MCF 10A (cell line): Measurements from ENCODE around the gene AGAP1. TPM values are rescaled to one million over a fixed set of nuclear protein-coding genes. Genes with fewer than 3 reads are reported as not detected.

ENCODE experiments used
- BruUV-seq: library from RNA; stranded (reverse); fragments of 400-500 nt; replicated peaks from 2 replicates; lab custom pipeline; 2021; lab: Mats Ljungman, UMichigan
- CTCF ChIA-PET: fragments of 300-600 bp; sonication (Branson Sonifier 250); formaldehyde crosslinking; extraction: SDS; loops from one replicate; lab custom pipeline; 2021; ENCODE audit warnings: antibody characterized with exemption, inconsistent platforms; lab: Yijun Ruan, JAX
- POLR2A ChIA-PET: fragments of 300-600, 350-650 bp; sonication (Branson Sonifier 250); formaldehyde crosslinking; extraction: SDS; loops from one replicate; lab custom pipeline; 2020; ENCODE audit warnings: antibody characterized with exemption, inconsistent platforms; lab: Yijun Ruan, JAX
- DNase-seq: peaks from one replicate; pipeline ENCODE4 v3.0.0-alpha.2; 2018; ENCODE audit not compliant: unreplicated experiment
- H3K27ac Mint-ChIP-seq: one replicate; pipeline ENCODE4 v1.8.0; 2022; ENCODE audit warnings: mild to moderate bottlenecking, low read depth, mixed read lengths; ENCODE audit not compliant: unreplicated experiment
- H3K27me3 Mint-ChIP-seq: one replicate; pipeline ENCODE4 v1.8.0; 2022; ENCODE audit warnings: mixed read lengths; ENCODE audit not compliant: insufficient read depth, unreplicated experiment
- H3K36me3 Mint-ChIP-seq: one replicate; pipeline ENCODE4 v1.8.0; 2022; ENCODE audit warnings: mild to moderate bottlenecking, moderate library complexity, mixed read lengths; ENCODE audit not compliant: insufficient read depth, unreplicated experiment
- H3K4me1 Mint-ChIP-seq: one replicate; pipeline ENCODE4 v1.8.0; 2022; ENCODE audit warnings: mixed read lengths; ENCODE audit not compliant: insufficient read depth, unreplicated experiment
- H3K4me3 Mint-ChIP-seq: one replicate; pipeline ENCODE4 v1.8.0; 2022; ENCODE audit warnings: mild to moderate bottlenecking, moderate library complexity, mixed read lengths; ENCODE audit not compliant: unreplicated experiment
- H3K9me3 Mint-ChIP-seq: one replicate; pipeline ENCODE4 v1.8.0; 2022; ENCODE audit warnings: mixed read lengths; ENCODE audit not compliant: unreplicated experiment
- CTCF ChIP-seq: fragments of 200-600 bp; IDR thresholded peaks from one replicate; pipeline ENCODE4 v1.8.0; 2022; ENCODE audit warnings: antibody characterized with exemption, mild to moderate bottlenecking; ENCODE audit not compliant: unreplicated experiment
- intact Hi-C: fragments of 100-400 bp; cut with micrococcal nuclease; formaldehyde crosslinking; loops from 2 replicates; pipeline ENCODE4 v1.14.1; 2022
- total RNA-seq: library from RNA; stranded (reverse); gene quantifications from 2 replicates; pipeline ENCODE4 v1.2.3, GENCODE V29; 2022

The AGAP1 gene
- total RNA-seq, 1 experiment from 2014 or later = 41.3 TPM

- Mint-ChIP-seq H3K36me3 (peaks cover 41% of the 10 kb centered on the region), H3K4me1 (no peaks in the 10 kb centered on the region), H3K9me3 (no peaks in the 10 kb centered on the region), H3K4me3 (no peak overlapping the region), H3K27ac (no peak overlapping the region), H3K27me3 (no peaks in the 10 kb centered on the region)
- BruUV-seq = no TSS peak
- no peak for DNase-seq
- no peak for TF ChIP-seq CTCF
- ChIA-PET CTCF (interaction anchor here (1.0 to 2.3 kb wide), 2 partner anchors 25 kb away, joined by 3 to 7 read pairs; no protein-coding TSS in a partner anchor), POLR2A (no interaction called here)
- intact Hi-C loops = no loop called here
These were observed 310.8 kb downstream of the AGAP1 start for GRCh38 chr2:235804676-235805075.

- ChIA-PET CTCF (interaction anchor here (0.5 to 2.3 kb wide), 3 partner anchors 28 to 374 kb away, joined by 3 to 7 read pairs (median 3); no protein-coding TSS in a partner anchor), POLR2A (interaction anchor here (0.7 to 0.9 kb wide), 2 partner anchors 11 to 20 kb away, joined by 3 to 4 read pairs; no protein-coding TSS in a partner anchor)
- Mint-ChIP-seq H3K9me3 (no peaks in the 10 kb centered on the region), H3K27me3 (no peaks in the 10 kb centered on the region), H3K36me3 (peaks cover 42% of the 10 kb centered on the region), H3K4me1 (no peaks in the 10 kb centered on the region), H3K27ac (no peak overlapping the region), H3K4me3 (no peak overlapping the region)
- no peak for TF ChIP-seq CTCF
- BruUV-seq = no TSS peak
- DNase-seq = no peak
- intact Hi-C loops = no loop called here
These were observed 313.3 kb downstream of the AGAP1 start for GRCh38 chr2:235806986-235807750.

DNA sequence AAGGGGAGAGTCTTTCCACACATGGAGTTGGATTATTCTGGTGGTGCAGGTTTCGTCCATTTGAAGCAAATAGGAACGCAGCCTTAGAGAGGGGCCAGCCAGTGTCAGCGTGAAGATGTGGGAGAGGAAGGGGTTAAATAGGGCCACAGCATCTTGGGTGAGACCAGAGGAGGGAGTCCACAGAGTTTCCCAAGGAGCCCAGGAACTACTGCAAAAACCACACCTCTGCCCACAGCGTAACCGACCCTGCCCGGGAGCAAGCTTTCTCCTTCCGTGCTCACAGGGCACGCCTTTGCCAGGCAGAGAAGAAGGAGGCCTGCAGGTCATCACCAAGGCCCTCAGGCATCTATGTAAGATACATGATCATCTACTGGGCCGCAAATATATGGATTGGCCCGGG is 314.5 kb downstream of the AGAP1 start:
- Mint-ChIP-seq H3K4me1 (no peaks in the 10 kb centered on the region), H3K27ac (no peak overlapping the region), H3K36me3 (peaks cover 48% of the 10 kb centered on the region), H3K4me3 (no peak overlapping the region), H3K27me3 (no peaks in the 10 kb centered on the region), H3K9me3 (no peaks in the 10 kb centered on the region)
- POLR2A ChIA-PET = no interaction called here
- intact Hi-C loops = no loop called here
- TF ChIP-seq CTCF = no peak
- CTCF ChIA-PET = interaction anchor here (0.5 to 1.0 kb wide), 4 partner anchors 29 to 713 kb away, joined by 3 read pairs; no protein-coding TSS in a partner anchor
- no TSS peak for BruUV-seq
- DNase-seq = no peak

DNA sequence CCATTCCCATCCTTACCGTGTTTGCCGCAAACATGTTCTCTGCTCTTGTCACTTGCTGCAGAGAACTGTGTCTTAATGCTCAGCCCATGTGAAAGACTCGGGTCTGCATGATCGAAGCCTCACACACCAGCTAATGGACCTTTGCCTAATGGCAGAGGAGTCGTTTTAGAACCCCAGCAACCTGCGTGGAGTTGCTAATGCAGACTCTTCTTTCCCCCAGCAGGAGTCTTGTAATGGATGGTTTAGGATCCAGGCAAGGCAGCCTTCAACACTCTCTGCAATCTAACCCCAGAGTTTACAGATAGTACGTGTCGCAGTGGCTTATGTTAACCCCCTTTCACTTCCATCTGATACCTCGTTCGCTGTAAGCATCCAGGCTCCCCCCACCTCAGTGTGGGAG is 316.4 kb downstream of the AGAP1 start:
- POLR2A ChIA-PET = no interaction called here
- no peak for TF ChIP-seq CTCF
- no TSS peak for BruUV-seq
- Mint-ChIP-seq H3K9me3 (no peaks in the 10 kb centered on the region), H3K27ac (no peak overlapping the region), H3K4me3 (no peak overlapping the region), H3K4me1 (no peaks in the 10 kb centered on the region), H3K36me3 (peaks cover 47% of the 10 kb centered on the region), H3K27me3 (no peaks in the 10 kb centered on the region)
- CTCF ChIA-PET = interaction anchor here (0.5 kb wide), 1 partner anchor 675 kb away, joined by 3 read pairs; no protein-coding TSS in a partner anchor
- intact Hi-C loops = no loop called here
- DNase-seq = no peak
